Loucy (cell line): ENCODE data around the gene DAGLA.

Experiments used
- H2AFZ ChIP-seq: fragments of 200-600 bp; sonication (generic); 2 replicates; pipeline ENCODE4 v1.6.0; 2016; ENCODE audit warnings: antibody characterized with exemption, mild to moderate bottlenecking, low read length, moderate library complexity
- H3F3A ChIP-seq: fragments of 200-600 bp; 2 replicates; pipeline ENCODE4 v1.6.0; 2016; ENCODE audit warnings: antibody characterized with exemption, low read depth, mild to moderate bottlenecking
- H3K27me3 ChIP-seq: fragments of 200-600 bp; sonication (generic); 2 replicates; pipeline ENCODE4 v1.6.1; 2014; ENCODE audit warnings: low read length, mild to moderate bottlenecking; ENCODE audit not compliant: insufficient read depth, poor library complexity, severe bottlenecking
- H3K36me3 ChIP-seq: fragments of 200-600 bp; sonication (generic); 2 replicates; pipeline ENCODE4 v1.6.1; 2016; ENCODE audit warnings: low read length; ENCODE audit not compliant: insufficient read depth
- H3K4me1 ChIP-seq: fragments of 200-600 bp; sonication (generic); 2 replicates; pipeline ENCODE4 v1.5.1; 2014; ENCODE audit warnings: low read length, mild to moderate bottlenecking; ENCODE audit not compliant: insufficient read depth, poor library complexity, severe bottlenecking
- H3K4me2 ChIP-seq: fragments of 200-600 bp; sonication (generic); 2 replicates; pipeline ENCODE4 v1.6.0; 2014; ENCODE audit warnings: antibody characterized with exemption, low read length, low read depth, mild to moderate bottlenecking; ENCODE audit not compliant: poor library complexity, severe bottlenecking
- H3K4me3 ChIP-seq: fragments of 200-600 bp; sonication (generic); 2 replicates; pipeline ENCODE4 v1.5.1; 2014; ENCODE audit warnings: low read length, mild to moderate bottlenecking, mixed read lengths; ENCODE audit not compliant: poor library complexity, severe bottlenecking
- H3K79me2 ChIP-seq: fragments of 200-600 bp; sonication (generic); 2 replicates; pipeline ENCODE4 v1.6.1; 2014; ENCODE audit warnings: low read length; ENCODE audit not compliant: insufficient read depth
- H3K9ac ChIP-seq: fragments of 200-600 bp; sonication (generic); 2 replicates; pipeline ENCODE4 v1.6.0; 2014; ENCODE audit warnings: mild to moderate bottlenecking, low read depth, low read length, moderate library complexity; ENCODE audit not compliant: poor library complexity, severe bottlenecking
- H3K9me2 ChIP-seq: fragments of 200-600 bp; sonication (generic); replicated peaks from 2 replicates; pipeline ENCODE4 v1.6.1; 2016; ENCODE audit warnings: low read depth, low read length, mixed read lengths
- H3K9me3 ChIP-seq: fragments of 200-600 bp; sonication (generic); 2 replicates; pipeline ENCODE4 v1.6.1; 2014; ENCODE audit warnings: mild to moderate bottlenecking, antibody characterized with exemption, low read length, low read depth; ENCODE audit not compliant: insufficient read depth
- H4K20me1 ChIP-seq: fragments of 200-600 bp; sonication (generic); 2 replicates; pipeline ENCODE4 v1.6.0; 2014; ENCODE audit warnings: antibody characterized with exemption, low read length, mild to moderate bottlenecking; ENCODE audit not compliant: insufficient read depth, poor library complexity, severe bottlenecking
- EZH2phosphoT487 ChIP-seq: fragments of 200-600 bp; IDR thresholded peaks from 2 replicates; pipeline ENCODE4 v1.6.1; 2018; ENCODE audit warnings: antibody characterized with exemption, mild to moderate bottlenecking, moderate library complexity, borderline replicate concordance
- TF ChIP-seq, protein P1 (sequence below): fragments of 200-600 bp; sonication (generic); conservative IDR thresholded peaks from 2 replicates; pipeline ENCODE4 v1.5.1; 2014; ENCODE audit warnings: mild to moderate bottlenecking, antibody characterized with exemption, low read length

DAGLA gene

GRCh38 chr11:61777234-61778090 is 97.3 kb downstream of the DAGLA start:
- H3K4me3 ChIP-seq: no peak overlapping the region
- H2AFZ ChIP-seq: no peak overlapping the region
- H3K4me1 ChIP-seq: no peaks in the 10 kb centered on the region
- no peak overlapping the region for H3K4me2 ChIP-seq
- no peaks in the 10 kb centered on the region for H3F3A ChIP-seq
- no peaks in the 10 kb centered on the region for H3K36me3 ChIP-seq
- TF ChIP-seq, protein P1, sequence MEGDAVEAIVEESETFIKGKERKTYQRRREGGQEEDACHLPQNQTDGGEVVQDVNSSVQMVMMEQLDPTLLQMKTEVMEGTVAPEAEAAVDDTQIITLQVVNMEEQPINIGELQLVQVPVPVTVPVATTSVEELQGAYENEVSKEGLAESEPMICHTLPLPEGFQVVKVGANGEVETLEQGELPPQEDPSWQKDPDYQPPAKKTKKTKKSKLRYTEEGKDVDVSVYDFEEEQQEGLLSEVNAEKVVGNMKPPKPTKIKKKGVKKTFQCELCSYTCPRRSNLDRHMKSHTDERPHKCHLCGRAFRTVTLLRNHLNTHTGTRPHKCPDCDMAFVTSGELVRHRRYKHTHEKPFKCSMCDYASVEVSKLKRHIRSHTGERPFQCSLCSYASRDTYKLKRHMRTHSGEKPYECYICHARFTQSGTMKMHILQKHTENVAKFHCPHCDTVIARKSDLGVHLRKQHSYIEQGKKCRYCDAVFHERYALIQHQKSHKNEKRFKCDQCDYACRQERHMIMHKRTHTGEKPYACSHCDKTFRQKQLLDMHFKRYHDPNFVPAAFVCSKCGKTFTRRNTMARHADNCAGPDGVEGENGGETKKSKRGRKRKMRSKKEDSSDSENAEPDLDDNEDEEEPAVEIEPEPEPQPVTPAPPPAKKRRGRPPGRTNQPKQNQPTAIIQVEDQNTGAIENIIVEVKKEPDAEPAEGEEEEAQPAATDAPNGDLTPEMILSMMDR: no peak
- TF ChIP-seq EZH2phosphoT487: no peak
- no peaks in the 10 kb centered on the region for H3K9me2 ChIP-seq
- no peaks in the 10 kb centered on the region for H4K20me1 ChIP-seq
- H3K27me3 ChIP-seq: no peaks in the 10 kb centered on the region
- no peaks in the 10 kb centered on the region for H3K79me2 ChIP-seq
- no peaks in the 10 kb centered on the region for H3K9me3 ChIP-seq
- no peak overlapping the region for H3K9ac ChIP-seq

DNA sequence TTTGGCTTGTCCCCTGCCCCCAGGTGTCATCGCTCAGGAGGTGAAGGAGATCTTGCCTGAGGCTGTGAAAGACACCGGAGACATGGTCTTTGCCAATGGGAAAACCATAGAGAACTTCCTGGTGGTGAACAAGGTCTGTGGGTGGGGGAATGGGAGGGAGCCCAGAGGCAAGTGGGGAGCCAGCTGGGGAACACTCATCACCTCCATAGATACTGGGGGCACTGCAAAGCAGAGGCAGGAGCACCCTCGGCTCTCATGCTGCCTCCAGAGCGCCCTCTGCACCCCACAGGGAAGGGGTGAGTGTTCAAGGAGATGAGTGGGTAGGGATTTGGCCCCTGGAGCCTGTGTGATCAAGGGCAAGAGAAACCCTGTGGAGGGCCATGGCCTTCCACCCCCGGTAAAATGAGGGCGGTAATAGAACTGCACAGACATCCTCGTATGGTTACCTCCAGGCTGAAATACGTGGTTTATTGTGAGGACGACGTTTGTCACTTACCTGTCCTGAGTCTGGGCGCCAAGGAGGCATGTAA is 98.2 kb downstream of the DAGLA start:
- H3K27me3 ChIP-seq: no peaks in the 10 kb centered on the region

GRCh38 chr11:61778920-61779650 is 98.9 kb downstream of the DAGLA start:
- H3K27me3 ChIP-seq: no peaks in the 10 kb centered on the region
- no peak overlapping the region for H3K4me2 ChIP-seq
- H2AFZ ChIP-seq: no peak overlapping the region
- H3K4me3 ChIP-seq: no peak overlapping the region
- H3K4me1 ChIP-seq: no peaks in the 10 kb centered on the region
- TF ChIP-seq EZH2phosphoT487: no peak
- TF ChIP-seq, protein P1: no peak
- H3F3A ChIP-seq: no peaks in the 10 kb centered on the region
- no peaks in the 10 kb centered on the region for H3K79me2 ChIP-seq
- H3K9me3 ChIP-seq: no peaks in the 10 kb centered on the region
- H3K36me3 ChIP-seq: no peaks in the 10 kb centered on the region
- H4K20me1 ChIP-seq: no peaks in the 10 kb centered on the region
- H3K9me2 ChIP-seq: no peaks in the 10 kb centered on the region
- no peak overlapping the region for H3K9ac ChIP-seq

More for the DNA sequence above, 98.2 kb downstream of the DAGLA start:
- no peak overlapping the region for H3K4me2 ChIP-seq
- H4K20me1 ChIP-seq: no peaks in the 10 kb centered on the region
- no peak overlapping the region for H2AFZ ChIP-seq
- H3F3A ChIP-seq: no peaks in the 10 kb centered on the region
- H3K9ac ChIP-seq: no peak overlapping the region
- H3K9me3 ChIP-seq: no peaks in the 10 kb centered on the region
- no peaks in the 10 kb centered on the region for H3K79me2 ChIP-seq
- TF ChIP-seq EZH2phosphoT487: no peak
- TF ChIP-seq, protein P1: no peak
- no peaks in the 10 kb centered on the region for H3K4me1 ChIP-seq
- no peak overlapping the region for H3K4me3 ChIP-seq
- no peaks in the 10 kb centered on the region for H3K36me3 ChIP-seq
- no peaks in the 10 kb centered on the region for H3K9me2 ChIP-seq
